HK-2 (cell line): ENCODE results near the gene MYO1F.
A peak's percentile ranks its signal among the peaks of the same experiment; 100 is the strongest.
"Not testable (repeated sequence)": the region's sequence is repeated elsewhere in the genome, so short reads cannot be mapped to it uniquely, and the experiment has no call there.

Experiments used
- DNase-seq: peaks from one replicate; pipeline ENCODE4 v3.0.0-alpha.2; 2018; ENCODE audit not compliant: unreplicated experiment

Gene MYO1F

GRCh38 chr19:8564866-8565265, 12.4 kb downstream of the MYO1F start:
- not testable (repeated sequence) for DNase-seq

- DNase-seq, result no peak
These were observed 16.0 kb downstream of the MYO1F start for GRCh38 chr19:8561075-8561764.

- DNase-seq, result no peak
These were observed 18.9 kb downstream of the MYO1F start for GRCh38 chr19:8558325-8558724.

- no peak for DNase-seq
These were observed 19.5 kb downstream of the MYO1F start for GRCh38 chr19:8557642-8558238.

GRCh38 chr19:8553729-8554128, 23.5 kb downstream of the MYO1F start:
- DNase-seq, result not testable (repeated sequence)

- no peak for DNase-seq
These were observed 24.4 kb downstream of the MYO1F start for GRCh38 chr19:8552810-8553209.

- no peak for DNase-seq
These were observed 27.2 kb downstream of the MYO1F start for GRCh38 chr19:8550070-8550469.

GRCh38 chr19:8545743-8546142, 31.5 kb downstream of the MYO1F start:
- DNase-seq, result no peak

- no peak for DNase-seq
These were observed 33.1 kb downstream of the MYO1F start for GRCh38 chr19:8544168-8544567.

GRCh38 chr19:8539621-8540149, 37.6 kb downstream of the MYO1F start:
- DNase-seq, result no peak

GRCh38 chr19:8537099-8537498, 40.1 kb downstream of the MYO1F start:
- no peak for DNase-seq

- DNase-seq, result no peak
These were observed 41.0 kb downstream of the MYO1F start for GRCh38 chr19:8536282-8536681.

- DNase-seq, result no peak
These were observed 45.0 kb downstream of the MYO1F start for GRCh38 chr19:8532225-8532624.

- no peak for DNase-seq
These were observed 45.8 kb downstream of the MYO1F start for GRCh38 chr19:8531470-8531869.

- no peak for DNase-seq
These were observed 47.1 kb downstream of the MYO1F start for GRCh38 chr19:8530061-8530679.

- DNase-seq, result no peak
These were observed 47.8 kb downstream of the MYO1F start for GRCh38 chr19:8529369-8530006.

- no peak for DNase-seq
These were observed 48.7 kb downstream of the MYO1F start for GRCh38 chr19:8528500-8528899.

GRCh38 chr19:8526345-8527091, 50.7 kb downstream of the MYO1F start:
- peak; percentile 90 for DNase-seq

- DNase-seq, result no peak
These were observed 51.9 kb downstream of the MYO1F start for GRCh38 chr19:8525401-8525684.

- DNase-seq, result no peak
These were observed 57.9 kb downstream of the MYO1F start for GRCh38 chr19:8519388-8519787.

GRCh38 chr19:8518536-8518935, 58.7 kb downstream of the MYO1F start:
- DNase-seq, result no peak
